HG02884 (cell line): ENCODE data around the gene INTS4.
"Not testable (repeated sequence)": the region's sequence is repeated elsewhere in the genome, so short reads cannot be mapped to it uniquely, and the experiment has no call there.

Experiments
- ATAC-seq: cut with Tn5 transposase; IDR thresholded peaks from one replicate; pipeline ENCODE4 v1.9.1; 2021; ENCODE audit warnings: mild to moderate bottlenecking, moderate library complexity; ENCODE audit not compliant: unreplicated experiment

Gene INTS4

DNA sequence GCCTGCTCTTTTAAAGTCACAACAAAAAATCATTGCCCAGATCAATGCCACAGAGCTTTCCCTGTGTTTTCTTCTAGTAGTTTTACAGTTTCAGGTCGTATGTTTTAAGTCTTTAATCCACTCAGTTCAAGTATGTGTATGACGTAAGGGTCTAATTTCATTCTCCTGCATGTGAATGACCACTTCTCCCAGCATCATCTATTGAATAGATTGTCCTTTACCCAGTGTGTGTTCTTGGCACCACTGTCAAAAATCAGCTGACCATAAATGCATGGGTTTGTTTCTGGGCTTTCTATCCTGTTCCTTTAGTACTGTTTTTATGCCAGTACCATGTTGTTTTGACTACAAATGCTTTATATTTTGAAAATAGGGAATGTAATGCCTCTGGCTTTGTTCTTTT lies 28.1 kb downstream of the INTS4 start:
- ATAC-seq, result no peak

DNA sequence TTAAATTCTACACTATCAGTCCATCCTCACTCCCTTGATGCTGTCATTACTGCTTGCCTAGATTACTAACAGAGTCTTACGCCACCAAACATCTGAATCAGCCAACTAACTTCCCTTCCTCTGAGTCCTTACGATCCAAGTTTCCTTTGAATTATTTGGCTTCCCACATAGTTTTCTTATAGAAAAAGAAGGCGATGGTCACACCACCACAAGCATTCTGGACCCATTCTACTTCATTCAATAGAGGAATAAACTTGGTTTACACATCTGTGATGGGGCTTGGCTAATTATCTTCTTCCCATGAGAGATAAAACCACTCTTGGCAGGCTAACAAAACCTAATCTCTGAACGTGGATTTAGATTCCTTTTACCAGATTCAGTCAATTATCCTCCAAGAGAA lies 35.0 kb downstream of the INTS4 start:
- ATAC-seq, result no peak

DNA sequence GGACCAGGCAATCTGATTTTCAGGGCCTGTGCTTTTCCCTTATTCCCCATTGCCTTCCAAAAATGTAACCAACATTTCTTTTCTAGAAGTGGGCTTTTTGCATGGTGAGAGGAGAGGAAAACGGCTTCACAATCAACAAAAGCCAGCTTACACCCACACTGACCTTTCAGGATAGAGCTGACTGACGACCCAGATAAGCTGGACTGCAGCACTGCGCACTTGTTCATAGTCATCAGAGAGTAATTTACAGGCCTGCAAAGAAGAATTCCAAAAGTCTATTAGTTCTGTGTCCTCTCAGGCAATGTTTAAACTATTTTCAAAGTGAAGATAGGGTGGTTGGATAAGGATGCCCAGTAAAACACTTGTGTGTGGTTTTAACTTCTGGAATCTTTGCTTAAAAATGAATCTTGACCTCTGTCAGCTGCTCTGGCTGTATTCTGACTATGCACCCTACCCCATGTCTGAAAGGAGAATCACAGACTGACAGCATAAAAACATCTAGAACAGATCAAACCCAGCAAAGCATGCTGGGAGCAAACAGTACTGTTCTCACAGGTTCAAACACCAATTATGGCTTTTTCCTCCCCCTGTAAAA lies 35.8 kb downstream of the INTS4 start:
- ATAC-seq, result not testable (repeated sequence)

DNA sequence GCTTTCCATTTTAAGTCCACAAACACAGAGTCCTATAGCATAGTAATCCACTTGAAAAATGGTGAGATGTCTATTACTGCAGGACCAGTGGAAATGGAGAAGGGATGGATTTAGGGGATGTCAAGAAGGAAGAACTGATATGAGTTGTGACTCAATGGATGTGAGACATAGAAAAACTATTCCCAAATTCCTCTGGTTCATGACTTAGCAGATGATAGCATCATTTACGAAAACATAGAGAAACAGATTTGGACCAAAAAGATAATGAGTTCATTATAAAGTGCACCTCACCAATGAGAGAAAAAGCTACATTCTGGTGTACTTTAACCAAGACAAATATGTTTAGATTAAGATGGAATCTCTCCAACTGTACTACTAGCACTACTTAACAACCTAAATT lies 51.2 kb downstream of the INTS4 start:
- not testable (repeated sequence) for ATAC-seq

DNA sequence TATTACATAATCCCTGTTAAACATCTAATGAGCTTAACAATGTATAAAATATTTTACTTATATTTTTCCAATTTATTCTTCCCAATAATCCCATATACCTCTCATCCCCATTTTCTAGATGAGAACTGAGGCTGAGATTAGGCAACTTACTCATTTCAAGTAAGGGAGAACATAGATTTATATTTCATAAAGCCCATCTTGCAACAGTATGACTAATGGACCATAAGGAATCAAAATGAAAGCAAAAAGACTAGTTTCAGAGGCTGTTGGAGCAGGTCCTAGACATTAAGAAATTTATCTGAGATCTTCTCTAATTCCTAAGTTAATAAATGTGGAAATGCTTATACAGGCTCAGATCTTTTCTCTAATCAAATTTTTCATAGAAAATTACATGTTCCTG lies 52.0 kb downstream of the INTS4 start:
- not testable (repeated sequence) for ATAC-seq

DNA sequence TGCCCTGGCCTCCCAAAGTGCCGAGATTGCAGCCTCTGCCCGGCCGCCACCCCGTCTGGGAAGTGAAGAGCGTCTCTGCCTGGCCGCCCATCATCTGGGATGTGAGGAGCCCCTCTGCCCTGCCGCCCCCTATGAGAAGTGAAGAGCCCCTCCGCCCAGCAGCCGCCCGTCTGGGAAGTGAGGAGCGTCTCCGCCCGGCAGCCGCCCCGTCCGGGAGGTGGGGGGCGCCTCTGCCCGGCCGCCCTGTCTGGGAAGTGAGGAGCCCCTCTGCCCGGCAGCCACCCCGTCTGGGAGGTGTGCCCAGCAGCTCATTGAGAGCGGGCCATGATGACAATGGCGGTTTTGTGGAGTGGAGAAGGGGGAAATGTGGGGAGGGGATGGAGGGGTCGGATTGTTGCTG lies 60.9 kb downstream of the INTS4 start:
- not testable (repeated sequence) for ATAC-seq

DNA sequence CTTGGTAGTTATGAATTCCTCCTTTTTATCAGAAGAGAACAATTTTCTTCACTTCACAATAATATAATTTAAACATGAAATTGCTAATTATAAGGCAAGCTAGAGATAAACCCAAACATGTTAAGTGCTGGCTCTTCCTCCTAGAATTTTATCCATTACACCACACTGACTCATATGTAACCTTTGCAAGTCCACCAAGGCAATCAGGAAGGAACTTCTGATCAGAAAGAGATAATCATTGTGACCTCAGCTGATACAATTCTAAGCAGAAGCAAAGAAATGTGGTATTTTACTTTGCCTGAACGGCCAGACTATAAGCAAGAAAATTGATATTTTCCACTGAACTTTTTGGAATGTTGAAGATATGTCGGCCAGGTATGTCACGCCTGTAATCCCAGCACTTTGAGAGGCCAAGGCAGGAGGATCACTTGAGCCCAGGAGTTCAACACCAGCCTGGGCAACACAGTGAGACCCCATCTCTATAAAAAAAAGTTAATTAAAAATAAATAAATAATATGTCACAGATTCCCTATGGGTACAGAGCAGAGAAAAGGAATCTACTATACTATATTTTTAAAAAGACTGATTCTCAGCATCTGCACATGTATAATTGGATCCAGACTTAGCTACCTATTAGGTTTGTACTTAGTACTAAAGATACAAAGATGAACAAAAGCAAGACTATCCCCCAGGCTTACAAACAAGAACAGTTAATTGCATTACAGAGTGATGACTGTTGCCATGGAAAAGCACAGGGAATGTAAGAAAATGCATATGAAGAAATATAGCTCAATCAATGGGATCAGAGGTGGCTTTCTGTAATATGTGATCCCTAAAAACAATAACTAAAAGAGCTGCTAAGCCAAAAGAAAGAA lies 63.9 kb downstream of the INTS4 start:
- not testable (repeated sequence) for ATAC-seq

DNA sequence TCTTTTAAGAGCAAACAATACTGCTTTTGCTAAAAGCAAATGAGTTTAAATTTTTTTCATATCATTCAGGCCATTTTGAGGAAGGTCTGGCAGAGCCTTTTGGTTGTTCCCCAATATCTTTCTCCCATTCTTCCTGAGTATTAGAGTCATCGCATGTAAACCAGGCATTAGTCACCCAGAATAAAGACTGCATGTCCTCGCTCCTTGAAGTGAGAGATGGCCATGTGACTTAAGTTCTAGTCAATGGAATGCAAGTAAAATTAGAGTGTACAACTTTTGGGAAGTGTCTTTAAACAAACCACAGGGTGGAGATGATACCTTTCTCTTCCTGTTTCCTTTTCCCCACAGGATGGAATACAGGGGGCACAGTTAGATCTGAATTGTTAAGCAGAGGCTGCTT lies 76.8 kb downstream of the INTS4 start:
- ATAC-seq, result not testable (repeated sequence)

DNA sequence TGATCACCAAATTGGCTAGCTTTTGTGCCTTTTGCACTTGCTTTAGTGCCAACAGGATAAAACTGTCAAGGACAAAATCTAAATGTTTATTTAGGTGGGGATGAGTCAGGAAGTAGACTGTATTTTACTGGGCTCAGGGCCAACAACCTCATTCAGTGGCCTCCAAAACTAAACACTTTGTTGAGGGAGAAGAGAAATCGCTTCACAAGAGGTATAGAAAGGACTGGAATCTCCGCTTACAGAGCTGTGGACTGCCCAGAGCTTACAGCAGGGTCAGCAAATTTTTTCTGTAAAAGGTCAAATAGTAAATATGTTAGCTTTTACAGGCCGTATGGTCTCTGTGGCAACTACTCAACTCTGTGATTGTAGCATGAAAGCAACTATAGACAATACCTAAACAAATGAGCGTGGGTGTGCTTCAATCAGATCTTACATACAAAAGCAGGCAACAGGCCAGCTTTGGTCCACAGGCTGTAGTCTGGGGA lies 80.1 kb downstream of the INTS4 start:
- ATAC-seq, result not testable (repeated sequence)

DNA sequence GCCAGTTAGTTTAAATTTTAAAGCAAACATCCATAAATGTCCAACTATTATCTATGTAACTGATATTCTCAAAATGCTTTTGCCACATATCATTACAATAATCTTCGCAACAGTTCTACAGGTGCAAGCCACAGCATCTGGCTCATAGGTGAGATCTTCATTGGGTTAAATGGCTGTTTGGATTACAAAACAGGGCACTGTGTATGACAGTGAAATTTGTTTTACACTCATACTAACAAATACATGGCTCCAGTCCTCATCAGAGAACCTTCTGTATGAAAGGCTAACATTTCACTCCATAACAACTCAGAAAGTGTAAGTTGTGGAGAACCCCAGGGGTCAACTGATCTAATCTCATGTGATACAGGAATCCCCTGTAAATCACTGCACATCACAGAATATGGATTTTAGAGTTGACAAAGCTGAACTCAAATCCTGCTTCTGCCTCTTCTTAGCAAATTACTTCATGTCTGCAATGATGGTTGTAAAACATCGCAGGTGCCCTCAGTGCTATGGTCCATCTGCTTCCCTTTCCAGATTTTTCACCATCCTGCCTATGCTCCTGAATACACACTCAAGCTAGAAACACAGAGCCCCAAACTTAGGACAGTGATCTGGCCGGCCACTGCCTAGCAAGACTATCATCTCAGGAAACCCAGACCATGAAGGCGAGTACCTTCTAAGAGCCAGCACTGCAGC lies 80.7 kb downstream of the INTS4 start:
- ATAC-seq, result not testable (repeated sequence)

DNA sequence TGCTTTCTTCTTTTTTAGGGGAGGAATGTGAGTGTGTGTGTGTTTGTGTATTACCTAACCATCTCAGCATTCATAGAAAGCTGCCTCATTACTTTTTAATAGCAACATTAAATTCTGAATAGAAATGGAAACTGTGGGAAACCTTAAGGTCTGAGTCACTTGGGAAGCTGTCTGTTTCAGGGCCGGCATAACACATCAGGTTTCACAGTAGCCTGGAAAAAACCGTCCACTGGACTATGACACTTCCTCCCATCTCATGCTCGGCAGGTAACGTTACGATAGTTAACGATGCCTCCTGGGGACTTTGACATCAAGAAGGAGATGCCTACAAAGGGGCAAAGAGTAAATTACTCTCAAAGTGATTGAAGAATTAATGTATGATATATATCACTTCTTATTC lies 83.6 kb downstream of the INTS4 start:
- ATAC-seq, result not testable (repeated sequence)

DNA sequence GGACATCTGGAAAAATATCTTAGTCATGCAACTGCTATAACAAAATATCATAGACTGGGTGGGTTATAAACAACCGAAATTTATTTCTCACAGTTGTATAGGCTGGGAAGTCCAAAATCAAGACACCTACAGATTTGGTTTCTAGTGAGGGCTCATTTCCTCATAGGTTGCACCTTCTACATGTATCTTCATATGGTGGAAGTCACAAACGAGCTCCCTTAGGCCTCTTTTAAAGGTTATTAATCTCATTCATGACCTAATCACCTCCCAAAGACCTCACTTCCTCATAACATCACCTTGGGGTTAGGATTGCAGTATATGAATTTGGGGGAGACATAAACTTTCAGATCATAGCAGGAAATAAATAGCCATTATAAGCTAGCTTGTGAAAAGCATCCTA lies 85.2 kb downstream of the INTS4 start:
- ATAC-seq, result no peak

DNA sequence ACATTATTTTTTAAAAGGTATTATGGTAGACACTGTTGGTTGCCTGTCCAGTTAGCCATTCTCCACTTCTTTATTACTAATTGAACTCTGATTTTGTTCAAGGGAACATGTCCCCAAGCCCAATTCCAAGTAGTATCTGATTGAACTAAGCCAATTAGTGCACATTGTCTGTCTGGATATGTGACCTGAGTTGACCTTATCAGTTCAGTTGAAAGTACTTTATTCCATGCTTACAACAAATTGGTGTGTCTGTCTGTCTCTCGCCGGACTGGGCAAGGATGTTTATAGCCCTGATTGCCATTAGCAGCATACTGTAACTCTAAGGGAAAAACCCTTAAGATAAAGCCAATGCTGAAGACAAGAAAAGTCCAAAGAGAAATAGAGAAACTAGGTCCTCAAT lies 85.6 kb downstream of the INTS4 start:
- no peak for ATAC-seq

DNA sequence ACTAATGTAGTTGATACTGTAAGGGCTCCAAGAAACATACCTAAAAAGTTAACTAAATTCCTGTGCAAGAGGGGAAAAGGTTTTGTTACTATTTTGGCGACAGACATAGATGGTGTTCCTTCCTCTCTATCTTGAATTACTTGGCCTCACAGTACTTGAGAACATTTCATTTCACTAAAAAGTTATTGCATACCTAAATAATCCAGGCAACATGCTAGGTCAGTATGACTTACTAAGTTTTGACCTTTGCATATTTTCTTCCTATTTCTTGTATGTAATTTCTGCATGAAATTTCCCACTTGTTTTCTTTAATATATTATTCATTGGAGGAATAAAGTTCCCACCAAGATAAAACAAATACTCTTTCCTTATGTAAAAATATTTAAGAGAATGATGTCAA lies 99.5 kb downstream of the INTS4 start:
- ATAC-seq, result not testable (repeated sequence)

DNA sequence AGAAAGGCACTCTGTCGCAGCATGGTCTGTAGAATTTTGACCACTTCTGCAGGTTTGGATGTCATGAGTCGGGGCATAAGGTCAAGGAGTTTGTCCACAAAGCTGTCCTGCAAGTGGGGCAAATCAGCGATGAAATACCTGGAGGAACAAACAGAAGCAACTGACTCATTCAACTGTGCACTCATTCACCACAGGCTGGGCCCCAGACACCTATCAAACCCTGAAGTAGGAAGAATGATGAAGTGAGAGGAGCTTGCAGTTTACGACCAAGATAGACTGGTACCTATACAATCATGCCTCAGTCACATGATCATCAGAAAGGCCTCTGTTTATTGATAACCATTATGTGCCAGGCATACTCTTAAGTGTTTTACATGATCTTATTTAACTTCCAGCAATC lies 102.8 kb downstream of the INTS4 start:
- not testable (repeated sequence) for ATAC-seq

DNA sequence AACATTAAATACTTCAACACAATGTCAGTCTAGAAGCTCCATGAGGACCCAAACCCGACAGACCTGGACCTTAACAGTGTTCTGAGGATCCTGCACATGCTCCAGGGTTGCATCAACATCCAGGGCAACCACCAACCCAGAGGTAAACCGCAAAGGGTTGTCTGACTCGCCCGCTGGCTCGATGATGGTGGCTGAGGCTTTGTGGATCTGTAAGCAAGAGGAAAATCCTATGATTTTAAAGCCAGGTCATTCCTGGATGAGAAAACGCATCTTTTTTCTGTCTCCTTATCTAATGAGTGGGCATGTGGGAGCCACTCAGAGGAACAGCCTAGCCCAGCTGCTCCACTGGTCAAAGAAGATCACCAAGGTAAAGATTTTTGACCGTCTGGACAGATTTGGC lies 103.2 kb downstream of the INTS4 start:
- ATAC-seq, result not testable (repeated sequence)

DNA sequence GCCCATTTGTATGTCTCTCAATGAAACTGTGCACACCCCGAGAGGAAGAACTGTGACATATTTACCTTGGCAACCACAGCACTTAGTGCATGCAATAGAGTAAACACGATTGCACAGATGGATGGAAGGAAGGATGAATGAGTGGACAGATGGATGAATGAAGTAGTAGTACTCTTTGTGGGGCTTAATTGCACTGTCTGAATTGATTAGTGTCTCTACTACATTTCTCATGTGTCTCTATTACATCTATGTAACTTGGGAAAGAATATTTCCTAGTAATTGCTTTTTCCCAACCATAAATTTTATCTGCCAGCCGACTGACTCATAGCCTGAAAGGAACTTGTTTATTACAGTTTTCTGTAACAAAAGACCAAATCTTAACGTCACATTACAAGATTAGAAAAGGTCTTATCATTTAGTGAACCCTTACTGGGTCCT lies 103.8 kb downstream of the INTS4 start:
- ATAC-seq, result not testable (repeated sequence)

DNA sequence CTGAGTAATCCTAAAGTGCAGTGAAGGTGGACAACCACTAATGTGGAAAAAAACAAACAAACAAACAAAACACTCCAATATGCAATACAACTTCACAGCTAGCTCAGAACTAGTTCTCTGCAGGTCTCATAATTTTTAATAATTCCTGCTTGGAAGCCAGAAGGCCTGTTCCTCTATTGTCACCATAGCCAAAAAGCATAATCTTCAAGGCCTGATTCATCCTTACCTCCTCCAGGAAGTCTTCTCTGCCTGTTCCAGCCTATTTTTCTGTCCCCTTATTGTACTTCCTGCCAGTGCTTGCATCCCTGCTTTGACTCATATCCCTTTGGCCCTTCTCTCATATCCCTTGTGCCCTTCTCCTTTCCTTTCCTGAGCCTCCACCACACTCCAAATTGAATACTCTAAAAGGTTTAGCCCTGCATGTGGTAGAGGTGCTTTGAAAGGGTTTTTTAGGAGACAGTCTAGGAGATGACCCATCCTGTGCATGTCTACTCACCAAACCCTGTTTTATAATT lies 104.3 kb downstream of the INTS4 start:
- ATAC-seq, result not testable (repeated sequence)

DNA sequence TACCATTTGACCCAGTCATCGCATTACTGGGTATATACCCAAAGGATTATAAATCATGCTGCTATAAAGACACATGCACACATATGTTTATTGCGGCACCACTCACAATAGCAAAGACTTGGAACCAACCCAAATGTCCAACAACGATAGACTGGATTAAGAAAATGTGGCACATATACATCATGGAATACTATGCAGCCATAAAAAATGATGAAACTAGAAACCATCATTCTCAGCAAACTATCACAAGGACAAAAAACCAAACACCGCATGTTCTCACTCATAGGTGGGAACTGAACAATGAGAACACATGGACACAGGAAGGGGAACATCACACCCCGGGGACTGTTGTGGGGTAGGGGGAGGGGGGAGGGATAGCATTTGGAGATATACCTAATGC lies 105.4 kb downstream of the INTS4 start:
- ATAC-seq, result not testable (repeated sequence)

DNA sequence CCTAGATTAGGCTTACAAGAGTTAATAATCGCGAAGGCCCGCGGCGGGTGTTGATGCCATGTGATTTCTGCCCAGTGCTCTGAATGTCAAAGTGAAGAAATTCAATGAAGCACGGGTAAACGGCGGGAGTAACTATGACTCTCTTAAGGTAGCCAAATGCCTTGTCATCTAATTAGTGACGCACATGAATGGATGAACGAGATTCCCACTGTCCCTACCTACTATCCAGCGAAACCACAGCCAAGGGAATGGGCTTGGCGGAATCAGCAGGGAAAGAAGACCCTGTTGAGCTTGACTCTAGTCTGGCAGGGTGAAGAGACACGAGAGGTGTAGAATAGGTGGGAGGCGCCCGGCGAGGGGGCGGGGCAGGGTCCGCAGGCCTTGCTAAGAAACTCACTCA lies 108.1 kb downstream of the INTS4 start:
- ATAC-seq, result no peak

DNA sequence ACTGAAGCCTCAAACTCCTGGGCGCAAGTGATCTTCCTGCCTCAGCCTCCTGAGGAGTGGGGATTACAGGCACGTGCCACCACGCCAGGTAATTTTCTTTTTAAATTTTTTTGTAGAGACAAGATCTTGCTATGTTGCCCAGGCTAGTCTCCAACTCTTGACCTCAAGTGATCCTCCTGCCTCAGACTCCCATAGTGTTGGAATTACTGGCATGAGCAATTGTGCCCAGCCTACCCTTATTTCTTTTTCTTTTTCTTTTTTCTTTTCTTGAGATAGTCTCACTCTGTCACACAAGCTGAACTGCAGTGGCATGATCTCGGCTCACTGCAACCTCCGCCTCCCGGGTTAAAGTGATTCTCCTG lies 109.7 kb downstream of the INTS4 start:
- no peak for ATAC-seq
